Measurements from ENCODE around the gene MAB21L4.

Gene MAB21L4

DNA sequence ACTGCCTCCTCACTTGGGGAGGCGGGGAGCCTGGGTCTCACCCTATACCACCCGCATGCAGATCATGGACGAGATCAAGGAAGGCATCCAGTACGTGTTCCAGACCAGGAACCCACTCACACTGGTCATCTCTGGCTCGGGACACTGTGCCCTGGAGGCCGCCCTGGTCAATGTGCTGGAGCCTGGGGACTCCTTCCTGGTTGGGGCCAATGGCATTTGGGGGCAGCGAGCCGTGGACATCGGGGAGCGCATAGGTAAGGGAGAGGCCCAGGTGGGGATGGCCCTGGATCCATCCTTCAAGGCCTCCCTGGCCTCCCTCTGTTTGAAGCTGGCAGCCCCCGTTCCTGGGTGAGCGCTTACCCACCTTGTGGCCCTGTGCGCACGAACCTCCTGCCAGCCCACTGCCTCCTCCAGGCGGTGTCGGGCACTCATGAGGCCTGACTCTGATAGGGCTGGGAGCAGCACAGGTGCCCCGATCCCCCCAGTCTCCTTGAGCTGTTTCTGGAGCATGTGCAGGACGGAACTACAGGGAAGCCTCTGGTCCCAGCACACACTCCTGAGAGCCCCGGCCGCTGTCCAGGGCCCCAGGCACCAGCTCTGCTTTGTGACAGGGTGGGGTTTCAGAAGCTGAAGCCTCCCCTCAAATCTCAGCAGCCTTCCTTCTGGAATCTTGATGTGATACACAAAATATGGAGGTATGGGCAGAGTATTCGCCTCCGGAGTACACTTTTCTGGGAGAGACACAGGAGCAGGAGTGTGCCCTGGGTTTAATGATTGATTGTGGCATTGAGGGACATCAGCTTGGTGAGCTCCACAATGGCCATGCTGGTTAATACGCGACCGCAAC is 26.6 kb downstream of the MAB21L4 start:
- H3K4me3 ChIP-seq (ENCODE audit: low read depth, low read length) = no peak overlapping the region
- DNase-seq (ENCODE audit: low read depth) = no peak
- TF ChIP-seq, protein P1, sequence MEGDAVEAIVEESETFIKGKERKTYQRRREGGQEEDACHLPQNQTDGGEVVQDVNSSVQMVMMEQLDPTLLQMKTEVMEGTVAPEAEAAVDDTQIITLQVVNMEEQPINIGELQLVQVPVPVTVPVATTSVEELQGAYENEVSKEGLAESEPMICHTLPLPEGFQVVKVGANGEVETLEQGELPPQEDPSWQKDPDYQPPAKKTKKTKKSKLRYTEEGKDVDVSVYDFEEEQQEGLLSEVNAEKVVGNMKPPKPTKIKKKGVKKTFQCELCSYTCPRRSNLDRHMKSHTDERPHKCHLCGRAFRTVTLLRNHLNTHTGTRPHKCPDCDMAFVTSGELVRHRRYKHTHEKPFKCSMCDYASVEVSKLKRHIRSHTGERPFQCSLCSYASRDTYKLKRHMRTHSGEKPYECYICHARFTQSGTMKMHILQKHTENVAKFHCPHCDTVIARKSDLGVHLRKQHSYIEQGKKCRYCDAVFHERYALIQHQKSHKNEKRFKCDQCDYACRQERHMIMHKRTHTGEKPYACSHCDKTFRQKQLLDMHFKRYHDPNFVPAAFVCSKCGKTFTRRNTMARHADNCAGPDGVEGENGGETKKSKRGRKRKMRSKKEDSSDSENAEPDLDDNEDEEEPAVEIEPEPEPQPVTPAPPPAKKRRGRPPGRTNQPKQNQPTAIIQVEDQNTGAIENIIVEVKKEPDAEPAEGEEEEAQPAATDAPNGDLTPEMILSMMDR (IDR thresholded peaks at IDR 0.05; ENCODE audit: low read depth, low read length) = no peak
- TF ChIP-seq, protein P2, sequence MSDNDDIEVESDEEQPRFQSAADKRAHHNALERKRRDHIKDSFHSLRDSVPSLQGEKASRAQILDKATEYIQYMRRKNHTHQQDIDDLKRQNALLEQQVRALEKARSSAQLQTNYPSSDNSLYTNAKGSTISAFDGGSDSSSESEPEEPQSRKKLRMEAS (IDR thresholded peaks at IDR 0.05; ENCODE audit: low read depth, low read length) = no peak
- TF ChIP-seq MYC (IDR thresholded peaks at IDR 0.05; ENCODE audit: low read depth, low read length) = no peak
- TF ChIP-seq POLR2A (IDR thresholded peaks at IDR 0.05; ENCODE audit: extremely low read depth, insufficient read length) = no peak

GRCh38 chr2:240868286-240869108 is 27.5 kb downstream of the MAB21L4 start, which contains the start of gene AGXT:
Gene AGXT, plus strand, starts transcription at chr2:240868824. Its CDS starts 42 bp downstream, at chr2:240868866.
- TF ChIP-seq, protein P2 (IDR thresholded peaks at IDR 0.05; ENCODE audit: low read depth, low read length) = peak; percentile 81
- TF ChIP-seq POLR2A (IDR thresholded peaks at IDR 0.05; ENCODE audit: extremely low read depth, insufficient read length) (no peak), MYC (IDR thresholded peaks at IDR 0.05; ENCODE audit: low read depth, low read length) (peak; percentile 90)
- TF ChIP-seq, protein P1 (IDR thresholded peaks at IDR 0.05; ENCODE audit: low read depth, low read length) = no peak
- peak; percentile 92 for DNase-seq (ENCODE audit: low read depth)
- no peak within 1 kb of the TSS for H3K4me3 ChIP-seq (ENCODE audit: low read depth, low read length)

GRCh38 chr2:240865391-240865790 is 30.6 kb downstream of the MAB21L4 start:
- DNase-seq (ENCODE audit: low read depth) = peak; percentile 58
- H3K4me3 ChIP-seq (ENCODE audit: low read depth, low read length) = no peak overlapping the region
- TF ChIP-seq MYC (IDR thresholded peaks at IDR 0.05; ENCODE audit: low read depth, low read length) (no peak), POLR2A (IDR thresholded peaks at IDR 0.05; ENCODE audit: extremely low read depth, insufficient read length) (no peak)
- TF ChIP-seq, protein P2 (IDR thresholded peaks at IDR 0.05; ENCODE audit: low read depth, low read length) = no peak
- TF ChIP-seq, protein P1 (IDR thresholded peaks at IDR 0.05; ENCODE audit: low read depth, low read length) = no peak

- TF ChIP-seq POLR2A (IDR thresholded peaks at IDR 0.05; ENCODE audit: extremely low read depth, insufficient read length) = no peak
- TF ChIP-seq, protein P2 (IDR thresholded peaks at IDR 0.05; ENCODE audit: low read depth, low read length) = no peak
- TF ChIP-seq, protein P1 (IDR thresholded peaks at IDR 0.05; ENCODE audit: low read depth, low read length) = no peak
- no peak overlapping the region for H3K4me3 ChIP-seq (ENCODE audit: low read depth, low read length)
- no peak for DNase-seq (ENCODE audit: low read depth)
These were observed 31.5 kb downstream of the MAB21L4 start for GRCh38 chr2:240864475-240864874.

DNA sequence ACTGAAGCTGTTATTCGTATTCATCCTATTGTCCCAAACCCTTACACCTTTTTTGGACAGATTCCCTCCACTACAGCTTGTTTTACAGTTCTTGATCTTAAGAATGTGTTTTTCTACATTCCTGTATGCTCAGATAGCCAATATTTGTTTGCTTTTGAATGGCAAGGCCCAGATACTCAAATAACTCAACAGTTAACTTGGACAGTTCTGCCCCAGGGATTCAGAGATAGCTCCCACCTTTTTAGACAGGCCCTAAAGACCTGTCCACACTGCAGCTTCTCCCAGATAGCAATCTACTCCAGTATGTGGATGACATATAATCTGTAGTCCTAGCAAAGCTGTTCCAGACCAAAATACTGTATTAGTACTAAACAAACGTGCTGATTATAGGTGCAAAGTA is 34.4 kb downstream of the MAB21L4 start:
- DNase-seq (ENCODE audit: low read depth) = no peak
- TF ChIP-seq, protein P2 (IDR thresholded peaks at IDR 0.05; ENCODE audit: low read depth, low read length) = no peak
- TF ChIP-seq MYC (IDR thresholded peaks at IDR 0.05; ENCODE audit: low read depth, low read length) = no peak
- no peak for TF ChIP-seq POLR2A (IDR thresholded peaks at IDR 0.05; ENCODE audit: extremely low read depth, insufficient read length)
- TF ChIP-seq, protein P1 (IDR thresholded peaks at IDR 0.05; ENCODE audit: low read depth, low read length) = no peak
- no peak overlapping the region for H3K4me3 ChIP-seq (ENCODE audit: low read depth, low read length)
